Neural cell (in vitro differentiated cells): Measurements from ENCODE around the gene DNAI4. TPM values are rescaled to one million over a fixed set of nuclear protein-coding genes. Genes with fewer than 3 reads are reported as not detected.

Experiments used
- H2AFZ ChIP-seq: fragments of 200-600, 300-800 bp; sonication (generic), shearing (Covaris generic); 2 replicates; pipeline ENCODE4 v1.6.0; 2014; ENCODE audit warnings: low read depth, mild to moderate bottlenecking, antibody characterized with exemption, low read length, moderate library complexity
- H3F3A ChIP-seq: fragments of 200-600 bp; shearing (Covaris generic); 2 replicates; pipeline ENCODE4 v1.6.1; 2016; ENCODE audit warnings: mild to moderate bottlenecking, moderate library complexity, mixed read lengths, antibody characterized with exemption, low read length; ENCODE audit not compliant: insufficient read depth, poor library complexity, severe bottlenecking
- H3K27ac ChIP-seq: fragments of 200-600, 300-800 bp; sonication (generic), shearing (Covaris generic); 2 replicates; pipeline ENCODE4 v1.5.1; 2014; ENCODE audit warnings: mild to moderate bottlenecking, low read length, moderate library complexity
- H3K27me3 ChIP-seq: fragments of 300-800, 200-600 bp; sonication (generic), shearing (Covaris generic); 2 replicates; pipeline ENCODE4 v1.6.0; 2014; ENCODE audit warnings: mild to moderate bottlenecking, low read depth, low read length, moderate library complexity; ENCODE audit not compliant: insufficient read depth
- H3K36me3 ChIP-seq: fragments of 300-800, 200-600 bp; sonication (generic), shearing (Covaris generic); 2 replicates; pipeline ENCODE4 v1.5.1; 2014; ENCODE audit warnings: mild to moderate bottlenecking, antibody characterized with exemption, low read length, moderate library complexity; ENCODE audit not compliant: insufficient read depth
- H3K4me2 ChIP-seq: fragments of 300-800, 200-600 bp; sonication (generic), shearing (Covaris generic); 2 replicates; pipeline ENCODE4 v1.6.0; 2014; ENCODE audit warnings: mild to moderate bottlenecking, low read length
- H3K4me3 ChIP-seq: fragments of 300-800, 200-600 bp; sonication (generic), shearing (Covaris generic); 2 replicates; pipeline ENCODE4 v1.5.1; 2014; ENCODE audit warnings: mild to moderate bottlenecking, low read length, moderate library complexity
- H3K79me2 ChIP-seq: fragments of 200-600 bp; shearing (Covaris generic); replicated peaks from 2 replicates; pipeline ENCODE4 v1.6.0; 2014; ENCODE audit warnings: mild to moderate bottlenecking, low read length, moderate library complexity; ENCODE audit not compliant: insufficient read depth
- H3K9ac ChIP-seq: fragments of 300-800, 200-600 bp; sonication (generic), shearing (Covaris generic); 2 replicates; pipeline ENCODE4 v1.6.1; 2016; ENCODE audit warnings: mild to moderate bottlenecking, low read length, mixed read lengths
- H3K9me2 ChIP-seq: fragments of 200-600 bp; shearing (Covaris generic); 2 replicates; pipeline ENCODE4 v1.6.1; 2016; ENCODE audit warnings: mild to moderate bottlenecking, low read length, mixed read lengths; ENCODE audit not compliant: insufficient read depth
- H3K9me3 ChIP-seq: fragments of 200-600, 300-800 bp; sonication (generic), shearing (Covaris generic); 2 replicates; pipeline ENCODE4 v1.6.1; 2016; ENCODE audit warnings: mild to moderate bottlenecking, mixed run types, low read length, moderate library complexity, mixed read lengths
- H4K20me1 ChIP-seq: fragments of 200-600 bp; shearing (Covaris generic); 2 replicates; pipeline ENCODE4 v1.6.1; 2016; ENCODE audit warnings: mild to moderate bottlenecking, mixed run types; ENCODE audit not compliant: insufficient read depth
- EP300 ChIP-seq: fragments of 450-650 bp; conservative IDR thresholded peaks from 2 replicates; pipeline ENCODE4 v1.6.1; 2014; ENCODE audit warnings: antibody characterized with exemption, mild to moderate bottlenecking, moderate library complexity; ENCODE audit not compliant: poor library complexity, severe bottlenecking
- EZH2 ChIP-seq: fragments of 200-600, 300-800 bp; shearing (Covaris generic), sonication (generic); IDR thresholded peaks from 2 replicates; pipeline ENCODE4 v1.6.1; 2014; ENCODE audit warnings: antibody characterized with exemption, low read length, borderline replicate concordance, mild to moderate bottlenecking; ENCODE audit not compliant: insufficient read depth, poor library complexity, severe bottlenecking
- MXI1 ChIP-seq: fragments of 450-650 bp; conservative IDR thresholded peaks from 2 replicates; pipeline ENCODE4 v1.6.1; 2014; ENCODE audit warnings: antibody characterized with exemption, mild to moderate bottlenecking; ENCODE audit not compliant: poor library complexity, severe bottlenecking
- POLR2AphosphoS5 ChIP-seq: IDR thresholded peaks from 2 replicates; pipeline ENCODE4 v1.6.1; 2012
- RAD21 ChIP-seq: fragments of 450-650 bp; conservative IDR thresholded peaks from 2 replicates; pipeline ENCODE4 v1.6.1; 2014; ENCODE audit warnings: antibody characterized with exemption, mild to moderate bottlenecking, moderate library complexity
- SMC3 ChIP-seq: fragments of 450-650 bp; conservative IDR thresholded peaks from 2 replicates; pipeline ENCODE4 v1.6.1; 2014; ENCODE audit warnings: antibody characterized with exemption, mild to moderate bottlenecking, moderate library complexity; ENCODE audit not compliant: poor library complexity
- TAF1 ChIP-seq: IDR thresholded peaks from 2 replicates; pipeline ENCODE4 v1.6.1; 2012; ENCODE audit warnings: low read depth
- polyA plus RNA-seq: library from polyadenylated mRNA; depleted of rRNA; stranded (reverse); fragments of >200 nt; gene quantifications from 2 replicates; pipeline ENCODE4 v1.2.3, GENCODE V29; 2014
- TF ChIP-seq, protein P1 (sequence below): IDR thresholded peaks from 2 replicates; pipeline ENCODE4 v1.6.1; 2012; ENCODE audit warnings: borderline replicate concordance
- TF ChIP-seq, protein P2 (sequence below): fragments of 450-650 bp; IDR thresholded peaks from 2 replicates; pipeline ENCODE4 v1.5.1; 2014; ENCODE audit warnings: antibody characterized with exemption, mild to moderate bottlenecking, moderate library complexity; ENCODE audit not compliant: poor library complexity, severe bottlenecking

The DNAI4 gene
- polyA plus RNA-seq, 1 donor from 2014 or later: 4.5 TPM

DNA sequence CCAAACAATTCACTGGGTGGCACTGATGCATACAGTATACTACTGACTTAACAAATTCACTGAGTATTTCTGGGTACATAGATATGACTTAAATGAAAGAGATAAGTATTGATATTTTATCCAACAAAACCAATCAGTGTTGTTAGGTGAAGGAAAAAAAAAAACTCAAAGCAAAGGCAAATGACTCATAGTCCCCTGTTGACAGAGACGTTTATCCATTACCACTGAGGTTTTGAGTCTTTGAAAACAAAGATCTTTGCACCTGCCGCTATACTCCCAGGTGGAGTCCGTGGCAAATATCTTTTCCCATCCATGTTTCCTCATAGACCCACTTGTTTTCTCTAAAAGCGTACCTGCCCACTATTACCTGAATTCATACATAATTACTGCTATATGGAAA, 154.0 kb downstream of the DNAI4 start:
- H3K27ac ChIP-seq: no peak overlapping the region
- H3K36me3 ChIP-seq: no peaks in the 10 kb centered on the region
- H3K9me3 ChIP-seq: no peaks in the 10 kb centered on the region
- no peak overlapping the region for H2AFZ ChIP-seq
- no peak overlapping the region for H3K4me2 ChIP-seq
- no peaks in the 10 kb centered on the region for H4K20me1 ChIP-seq
- H3K27me3 ChIP-seq: no peaks in the 10 kb centered on the region
- no peaks in the 10 kb centered on the region for H3K79me2 ChIP-seq
- no peaks in the 10 kb centered on the region for H3K9me2 ChIP-seq
- H3K9ac ChIP-seq: no peak overlapping the region
- no peaks in the 10 kb centered on the region for H3F3A ChIP-seq
- no peak overlapping the region for H3K4me3 ChIP-seq
- TF ChIP-seq EZH2 (no peak), MXI1 (no peak), SMC3 (no peak), EP300 (no peak), POLR2AphosphoS5 (no peak)
- TF ChIP-seq, protein P1, sequence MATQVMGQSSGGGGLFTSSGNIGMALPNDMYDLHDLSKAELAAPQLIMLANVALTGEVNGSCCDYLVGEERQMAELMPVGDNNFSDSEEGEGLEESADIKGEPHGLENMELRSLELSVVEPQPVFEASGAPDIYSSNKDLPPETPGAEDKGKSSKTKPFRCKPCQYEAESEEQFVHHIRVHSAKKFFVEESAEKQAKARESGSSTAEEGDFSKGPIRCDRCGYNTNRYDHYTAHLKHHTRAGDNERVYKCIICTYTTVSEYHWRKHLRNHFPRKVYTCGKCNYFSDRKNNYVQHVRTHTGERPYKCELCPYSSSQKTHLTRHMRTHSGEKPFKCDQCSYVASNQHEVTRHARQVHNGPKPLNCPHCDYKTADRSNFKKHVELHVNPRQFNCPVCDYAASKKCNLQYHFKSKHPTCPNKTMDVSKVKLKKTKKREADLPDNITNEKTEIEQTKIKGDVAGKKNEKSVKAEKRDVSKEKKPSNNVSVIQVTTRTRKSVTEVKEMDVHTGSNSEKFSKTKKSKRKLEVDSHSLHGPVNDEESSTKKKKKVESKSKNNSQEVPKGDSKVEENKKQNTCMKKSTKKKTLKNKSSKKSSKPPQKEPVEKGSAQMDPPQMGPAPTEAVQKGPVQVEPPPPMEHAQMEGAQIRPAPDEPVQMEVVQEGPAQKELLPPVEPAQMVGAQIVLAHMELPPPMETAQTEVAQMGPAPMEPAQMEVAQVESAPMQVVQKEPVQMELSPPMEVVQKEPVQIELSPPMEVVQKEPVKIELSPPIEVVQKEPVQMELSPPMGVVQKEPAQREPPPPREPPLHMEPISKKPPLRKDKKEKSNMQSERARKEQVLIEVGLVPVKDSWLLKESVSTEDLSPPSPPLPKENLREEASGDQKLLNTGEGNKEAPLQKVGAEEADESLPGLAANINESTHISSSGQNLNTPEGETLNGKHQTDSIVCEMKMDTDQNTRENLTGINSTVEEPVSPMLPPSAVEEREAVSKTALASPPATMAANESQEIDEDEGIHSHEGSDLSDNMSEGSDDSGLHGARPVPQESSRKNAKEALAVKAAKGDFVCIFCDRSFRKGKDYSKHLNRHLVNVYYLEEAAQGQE: no peak
- TF ChIP-seq, protein P2, sequence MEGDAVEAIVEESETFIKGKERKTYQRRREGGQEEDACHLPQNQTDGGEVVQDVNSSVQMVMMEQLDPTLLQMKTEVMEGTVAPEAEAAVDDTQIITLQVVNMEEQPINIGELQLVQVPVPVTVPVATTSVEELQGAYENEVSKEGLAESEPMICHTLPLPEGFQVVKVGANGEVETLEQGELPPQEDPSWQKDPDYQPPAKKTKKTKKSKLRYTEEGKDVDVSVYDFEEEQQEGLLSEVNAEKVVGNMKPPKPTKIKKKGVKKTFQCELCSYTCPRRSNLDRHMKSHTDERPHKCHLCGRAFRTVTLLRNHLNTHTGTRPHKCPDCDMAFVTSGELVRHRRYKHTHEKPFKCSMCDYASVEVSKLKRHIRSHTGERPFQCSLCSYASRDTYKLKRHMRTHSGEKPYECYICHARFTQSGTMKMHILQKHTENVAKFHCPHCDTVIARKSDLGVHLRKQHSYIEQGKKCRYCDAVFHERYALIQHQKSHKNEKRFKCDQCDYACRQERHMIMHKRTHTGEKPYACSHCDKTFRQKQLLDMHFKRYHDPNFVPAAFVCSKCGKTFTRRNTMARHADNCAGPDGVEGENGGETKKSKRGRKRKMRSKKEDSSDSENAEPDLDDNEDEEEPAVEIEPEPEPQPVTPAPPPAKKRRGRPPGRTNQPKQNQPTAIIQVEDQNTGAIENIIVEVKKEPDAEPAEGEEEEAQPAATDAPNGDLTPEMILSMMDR: no peak

DNA sequence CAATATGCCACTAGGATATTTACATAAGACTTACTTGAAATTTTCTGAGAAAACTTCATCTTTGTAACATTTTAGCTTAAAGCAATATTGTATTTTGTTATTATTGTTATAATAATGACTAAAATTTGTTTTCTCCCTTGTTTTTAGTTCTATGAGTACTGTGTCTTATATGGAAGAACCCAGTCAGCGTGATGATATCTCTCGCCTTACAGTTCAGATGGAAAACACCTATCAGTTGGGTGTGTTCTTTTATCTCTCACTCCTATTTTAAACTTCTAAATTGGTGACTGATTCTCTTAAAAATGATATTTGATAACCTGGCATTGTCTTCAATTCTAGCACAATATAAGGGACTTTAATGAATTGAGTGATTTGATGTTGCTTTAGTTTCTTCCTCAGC, 154.4 kb downstream of the DNAI4 start:
- Histone ChIP-seq H3K4me2 (no peak overlapping the region), H3K4me3 (no peak overlapping the region)
- TF ChIP-seq MXI1 (no peak), RAD21 (no peak)

DNA sequence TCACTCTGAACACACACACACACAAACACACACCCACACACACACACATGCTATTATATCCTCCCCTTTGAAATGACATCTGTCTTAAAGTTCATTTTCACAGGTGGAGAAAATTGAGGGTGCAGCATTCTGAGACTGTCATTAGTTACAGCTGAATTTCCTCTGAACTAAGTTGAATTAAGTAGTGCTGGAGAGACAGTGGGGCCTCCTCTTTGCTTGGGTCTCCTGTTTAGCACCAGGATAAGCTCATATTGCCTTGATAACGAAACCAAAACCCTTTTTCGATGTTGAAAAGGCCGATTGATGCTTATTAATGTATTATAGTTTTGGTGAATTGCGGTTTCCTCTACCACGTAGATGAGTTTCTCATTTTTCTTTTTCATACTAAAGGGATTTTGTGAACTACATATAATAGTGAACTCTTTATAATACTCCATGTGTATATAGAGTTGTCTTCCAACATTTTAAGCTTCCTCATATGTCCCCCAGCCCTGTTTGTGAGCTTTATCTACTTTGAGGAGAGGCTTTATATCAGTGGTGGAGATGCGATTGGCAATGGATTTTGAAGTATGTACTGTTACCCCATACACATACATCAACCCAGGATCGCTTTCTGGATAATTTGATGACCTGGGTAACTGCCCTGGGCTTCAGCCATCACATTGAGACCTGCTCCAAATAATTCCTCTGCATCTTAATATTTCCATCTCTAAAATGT, 155.0 kb downstream of the DNAI4 start:
- Histone ChIP-seq H3F3A (no peaks in the 10 kb centered on the region), H3K4me2 (no peak overlapping the region), H3K9me3 (no peaks in the 10 kb centered on the region), H3K4me3 (no peak overlapping the region), H3K27me3 (no peaks in the 10 kb centered on the region), H4K20me1 (no peaks in the 10 kb centered on the region), H3K9me2 (no peaks in the 10 kb centered on the region), H3K9ac (no peak overlapping the region), H2AFZ (no peak overlapping the region), H3K36me3 (no peaks in the 10 kb centered on the region), H3K27ac (no peak overlapping the region), H3K79me2 (no peaks in the 10 kb centered on the region)
- no peak for TF ChIP-seq RAD21
- TF ChIP-seq MXI1: no peak
- no peak for TF ChIP-seq EZH2
- TF ChIP-seq, protein P1: no peak
- TF ChIP-seq TAF1: no peak
- no peak for TF ChIP-seq SMC3
- TF ChIP-seq POLR2AphosphoS5: no peak
- TF ChIP-seq, protein P2: no peak
- no peak for TF ChIP-seq EP300

More for the DNA sequence above, 154.4 kb downstream of the DNAI4 start:
- no peak overlapping the region for H3K27ac ChIP-seq
- no peaks in the 10 kb centered on the region for H4K20me1 ChIP-seq
- H3K79me2 ChIP-seq: no peaks in the 10 kb centered on the region
- no peak overlapping the region for H3K9ac ChIP-seq
- no peaks in the 10 kb centered on the region for H3F3A ChIP-seq
- H3K27me3 ChIP-seq: no peaks in the 10 kb centered on the region
- no peaks in the 10 kb centered on the region for H3K36me3 ChIP-seq
- no peaks in the 10 kb centered on the region for H3K9me2 ChIP-seq
- H3K9me3 ChIP-seq: no peaks in the 10 kb centered on the region
- H2AFZ ChIP-seq: no peak overlapping the region
